Measurements from ENCODE around the gene RGS17.

DNA sequence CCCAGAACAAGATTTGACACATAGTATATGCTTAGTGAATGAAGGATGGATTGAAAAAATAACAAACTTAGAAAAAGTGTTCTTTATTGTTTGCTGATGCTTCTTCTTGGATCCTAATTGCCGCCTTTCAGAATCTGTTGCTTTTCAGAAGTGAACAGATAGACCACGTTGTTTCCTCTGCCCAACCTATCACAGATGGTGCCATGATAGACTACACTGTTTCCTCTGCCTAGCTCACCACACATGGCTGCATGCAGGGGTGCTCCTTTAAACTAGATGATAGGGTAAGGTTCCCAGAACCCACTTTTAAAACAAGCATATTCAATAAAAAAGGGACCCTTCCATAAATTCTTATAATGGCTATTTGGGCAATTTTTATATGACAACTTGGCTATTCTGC lies 4.6 kb upstream of the RGS17 start:
- TF ChIP-seq, protein P1, sequence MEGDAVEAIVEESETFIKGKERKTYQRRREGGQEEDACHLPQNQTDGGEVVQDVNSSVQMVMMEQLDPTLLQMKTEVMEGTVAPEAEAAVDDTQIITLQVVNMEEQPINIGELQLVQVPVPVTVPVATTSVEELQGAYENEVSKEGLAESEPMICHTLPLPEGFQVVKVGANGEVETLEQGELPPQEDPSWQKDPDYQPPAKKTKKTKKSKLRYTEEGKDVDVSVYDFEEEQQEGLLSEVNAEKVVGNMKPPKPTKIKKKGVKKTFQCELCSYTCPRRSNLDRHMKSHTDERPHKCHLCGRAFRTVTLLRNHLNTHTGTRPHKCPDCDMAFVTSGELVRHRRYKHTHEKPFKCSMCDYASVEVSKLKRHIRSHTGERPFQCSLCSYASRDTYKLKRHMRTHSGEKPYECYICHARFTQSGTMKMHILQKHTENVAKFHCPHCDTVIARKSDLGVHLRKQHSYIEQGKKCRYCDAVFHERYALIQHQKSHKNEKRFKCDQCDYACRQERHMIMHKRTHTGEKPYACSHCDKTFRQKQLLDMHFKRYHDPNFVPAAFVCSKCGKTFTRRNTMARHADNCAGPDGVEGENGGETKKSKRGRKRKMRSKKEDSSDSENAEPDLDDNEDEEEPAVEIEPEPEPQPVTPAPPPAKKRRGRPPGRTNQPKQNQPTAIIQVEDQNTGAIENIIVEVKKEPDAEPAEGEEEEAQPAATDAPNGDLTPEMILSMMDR (IDR thresholded peaks at IDR 0.05): no peak
- no peak for TF ChIP-seq ZFX (IDR thresholded peaks at IDR 0.05; ENCODE audit: borderline replicate concordance)
